Skin epidermis (tissue), 12 donors: ENCODE measurements around the gene LILRA6.
"Not testable (repeated sequence)": the region's sequence is repeated elsewhere in the genome, so short reads cannot be mapped to it uniquely, and the experiment has no call there.

Source experiments
- H3K27ac ChIP-seq, 21 experiments: fragments of 200-600 bp; sonication (generic) in 11 of 21; one replicate each; pipeline ENCODE4 v1.5.0; 2020; ENCODE audit warnings: mild to moderate bottlenecking in 3 of 21, inconsistent platforms in 2 of 21, moderate library complexity in 2 of 21
- H3K4me3 ChIP-seq, 7 experiments: fragments of 200-600 bp; sonication (generic) in 2 of 7; one replicate each; pipeline ENCODE4 v1.5.0; 2020; ENCODE audit warnings: inconsistent platforms in 2 of 7, mild to moderate bottlenecking in 2 of 7, moderate library complexity in 1 of 7

Gene LILRA6

DNA sequence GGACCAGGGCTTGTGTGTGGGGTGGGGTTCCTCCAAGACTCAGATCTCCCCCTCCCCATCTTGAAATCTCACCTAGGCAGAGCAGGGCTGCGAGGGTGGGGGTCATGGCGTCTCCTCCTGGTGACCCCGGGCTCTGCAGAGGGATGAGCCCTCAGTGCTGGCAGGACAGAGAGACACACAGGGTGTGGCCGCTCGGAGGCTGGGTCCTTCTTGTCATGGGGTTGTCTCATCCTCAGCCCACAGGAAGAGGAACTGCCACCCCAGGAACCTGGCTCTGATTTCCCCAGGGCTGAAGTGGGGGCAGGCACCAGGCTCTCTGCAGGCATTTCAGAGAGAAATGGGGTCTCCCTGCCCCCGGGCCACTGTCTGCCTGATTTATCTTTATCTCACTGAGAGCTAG, at the start of gene LILRA6:
Gene LILRA6 (minus strand): TSS at position 145 of the 400 bp plus-strand sequence.
- H3K4me3 ChIP-seq = not testable (repeated sequence)
- peak within 1 kb of the TSS in 1 of 21 experiments; percentile 73 for H3K27ac ChIP-seq

GRCh38 chr19:54289160-54289559, 46.6 kb upstream of the LILRA6 start:
- H3K4me3 ChIP-seq, H3K27ac ChIP-seq: not testable (repeated sequence)

DNA sequence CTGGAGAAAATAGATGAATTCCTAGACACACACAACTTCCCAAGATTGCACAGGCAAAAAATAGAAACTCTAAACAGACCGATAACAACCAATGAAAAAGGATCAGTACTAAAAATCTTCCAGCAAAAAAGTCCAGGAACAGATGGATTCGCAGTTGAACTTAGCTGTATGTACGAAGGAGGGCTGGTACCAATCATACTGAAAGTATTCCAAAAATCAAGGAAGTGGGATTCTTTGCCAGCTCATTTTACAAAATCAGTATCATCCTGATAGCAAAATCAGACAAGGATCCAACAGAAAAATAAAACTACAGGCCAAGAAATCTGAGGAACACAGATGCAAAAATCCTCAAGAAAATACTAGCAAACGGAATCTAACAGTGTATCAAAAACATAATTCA, 44.9 kb upstream of the LILRA6 start:
- no peak overlapping the region for H3K27ac ChIP-seq
- H3K4me3 ChIP-seq = no peak overlapping the region

GRCh38 chr19:54286283-54286682, 43.7 kb upstream of the LILRA6 start:
- not testable (repeated sequence) for H3K4me3 ChIP-seq, H3K27ac ChIP-seq

DNA sequence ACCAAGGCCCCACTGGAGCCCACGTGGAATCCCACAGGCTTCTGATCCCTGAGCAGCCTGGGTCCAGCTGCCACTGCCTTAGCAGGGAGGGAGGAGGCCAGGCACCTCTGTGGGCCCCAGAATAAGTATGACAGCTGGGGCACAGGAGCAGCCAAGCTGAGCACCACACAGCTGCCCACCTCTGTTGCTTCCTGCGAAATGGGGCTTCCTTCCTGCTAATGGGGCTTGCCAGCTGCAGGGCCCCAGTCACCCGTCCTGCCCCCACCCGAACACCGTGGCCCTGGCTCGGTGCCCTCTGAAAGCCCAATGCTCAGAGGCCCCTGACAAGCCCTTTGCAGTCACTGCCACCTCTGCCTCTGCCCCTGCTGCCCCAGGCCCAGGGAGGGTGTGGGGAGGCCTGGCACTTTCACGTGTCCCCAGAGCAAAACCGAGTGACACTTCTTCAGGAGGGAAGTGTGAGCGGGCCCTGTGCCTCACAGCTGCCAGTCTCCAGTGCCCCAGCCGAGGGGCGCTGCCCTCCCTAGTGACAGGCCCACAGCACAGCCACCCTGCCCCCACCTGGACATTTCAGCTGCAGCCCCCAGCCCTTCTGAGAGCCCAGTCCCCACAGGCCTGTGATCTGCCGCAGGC, 43.0 kb upstream of the LILRA6 start:
- not testable (repeated sequence) for H3K27ac ChIP-seq, H3K4me3 ChIP-seq

DNA sequence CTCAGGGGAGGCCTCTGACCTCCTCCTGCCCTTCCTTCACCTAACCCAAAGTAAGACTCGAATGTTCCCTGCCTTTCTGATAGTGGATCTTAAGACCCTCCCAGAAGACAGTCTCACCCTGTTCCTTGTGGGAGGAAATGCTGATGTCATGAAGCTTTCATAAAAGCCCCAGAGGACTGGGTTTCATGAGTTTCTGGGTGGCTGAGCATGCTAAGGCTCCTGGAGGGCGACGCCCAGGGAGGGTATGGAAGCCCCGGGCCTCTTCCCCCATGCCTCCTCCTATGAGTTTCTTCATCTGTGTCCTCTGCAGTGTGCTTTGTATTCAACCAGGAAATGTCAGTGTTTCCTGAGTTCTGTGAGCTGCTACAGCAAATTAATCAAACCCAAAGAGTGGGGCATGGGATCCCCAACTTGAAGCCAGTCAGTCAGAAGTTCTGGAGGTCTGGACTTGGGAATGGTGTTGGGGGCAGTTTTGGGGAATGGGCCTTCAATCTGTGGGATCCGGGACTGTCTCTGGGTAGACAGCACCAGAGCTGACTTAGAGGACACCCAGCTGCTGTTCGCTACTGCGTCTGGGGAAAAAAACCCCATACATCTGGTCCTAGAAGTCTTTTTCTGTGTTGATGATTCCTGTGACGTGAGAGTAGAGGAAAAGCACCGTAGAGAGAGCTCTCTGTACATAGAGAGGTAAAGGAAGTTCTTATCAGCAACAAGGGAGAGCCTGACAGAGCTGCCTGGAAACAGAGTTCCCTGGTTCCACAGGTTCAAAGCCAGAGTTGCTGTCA, 40.3 kb upstream of the LILRA6 start:
- peak overlapping the region in 1 of 21 experiments; percentile 55 for H3K27ac ChIP-seq
- no peak overlapping the region for H3K4me3 ChIP-seq

- H3K27ac ChIP-seq = not testable (repeated sequence)
Measured at GRCh38 chr19:54281729-54282075, 39.1 kb upstream of the LILRA6 start.

DNA sequence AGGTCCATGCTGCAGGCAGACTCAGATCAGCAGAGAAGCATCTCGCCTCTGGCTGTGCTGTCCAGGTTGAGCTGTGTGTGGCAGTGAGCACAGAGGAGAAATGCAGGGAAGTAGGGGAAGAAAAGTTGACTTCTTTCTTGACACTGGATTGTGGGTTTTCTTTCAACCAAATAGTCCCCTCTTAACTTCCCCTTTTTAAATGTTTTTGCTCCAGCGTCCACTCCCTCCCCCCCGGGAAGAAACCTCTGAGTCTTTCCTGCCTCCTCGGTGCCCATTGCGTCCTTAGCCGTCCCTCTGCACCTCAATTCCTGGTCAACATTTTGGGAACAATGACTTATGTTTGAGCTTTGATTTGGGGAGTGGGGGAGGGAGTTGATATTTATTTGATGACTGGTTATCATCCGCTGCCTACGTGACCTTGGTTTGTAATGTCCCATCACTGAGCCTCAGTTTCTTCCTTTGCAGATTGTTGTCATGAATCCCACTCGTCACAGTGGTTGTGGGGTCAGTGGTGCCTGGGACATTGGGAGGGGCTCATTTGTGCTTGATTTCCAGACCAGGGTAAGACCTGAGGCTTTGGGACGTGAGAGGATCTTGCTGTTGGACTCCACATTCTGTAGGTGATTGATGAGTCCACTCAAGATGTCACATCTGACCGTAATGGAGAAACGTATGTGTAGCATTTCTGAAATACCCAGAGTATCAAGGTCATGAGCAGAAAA, 38.6 kb upstream of the LILRA6 start, which contains the start of gene LILRB2:
Gene LILRB2 (minus strand): TSS at position 104 of the 722 bp plus-strand sequence. CDS start 614 bp downstream, outside the sequence.
- peak within 1 kb of the TSS in 14 of 21 experiments; percentile 1 to 82 (median 44) for H3K27ac ChIP-seq
- peak within 1 kb of the TSS in 3 of 7 experiments; percentile 6 to 16 (median 6) for H3K4me3 ChIP-seq

More at GRCh38 chr19:54281729-54282075, 39.1 kb upstream of the LILRA6 start:
- H3K4me3 ChIP-seq = not testable (repeated sequence)

DNA sequence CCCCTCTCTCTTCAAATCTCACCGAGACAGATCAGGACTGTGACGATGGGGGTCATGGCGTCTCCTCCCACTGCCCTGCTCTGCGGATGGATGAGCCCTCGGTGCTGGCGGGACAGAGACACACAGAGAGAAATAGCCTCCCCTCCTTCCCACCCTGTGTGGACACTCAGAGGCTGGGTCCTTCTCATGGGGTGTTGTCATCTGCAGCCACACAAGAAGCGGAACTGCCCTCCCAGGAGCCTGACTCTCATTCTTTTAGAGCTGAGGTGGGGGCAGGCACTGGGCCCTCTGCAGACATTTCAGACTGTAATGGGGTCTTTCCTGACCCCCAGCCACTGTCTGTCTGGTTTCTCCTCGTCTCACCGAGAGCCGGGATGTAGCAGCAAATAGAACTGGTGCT, 37.9 kb upstream of the LILRA6 start:
- Histone ChIP-seq H3K27ac (peak overlapping the region in 14 of 21 experiments; percentile 1 to 82 (median 44)), H3K4me3 (peak overlapping the region in 3 of 7 experiments; percentile 6 to 16 (median 6))

GRCh38 chr19:54280025-54280424, 37.4 kb upstream of the LILRA6 start:
- H3K27ac ChIP-seq = peak overlapping the region in 10 of 21 experiments; percentile 1 to 82 (median 52)
- H3K4me3 ChIP-seq = peak overlapping the region in 2 of 7 experiments; percentile 6 to 16

- Histone ChIP-seq H3K4me3 (peak overlapping the region in 1 of 7 experiments; percentile 16), H3K27ac (peak overlapping the region in 3 of 21 experiments; percentile 1 to 82 (median 53))
Measured at GRCh38 chr19:54279406-54279962, 36.9 kb upstream of the LILRA6 start.

DNA sequence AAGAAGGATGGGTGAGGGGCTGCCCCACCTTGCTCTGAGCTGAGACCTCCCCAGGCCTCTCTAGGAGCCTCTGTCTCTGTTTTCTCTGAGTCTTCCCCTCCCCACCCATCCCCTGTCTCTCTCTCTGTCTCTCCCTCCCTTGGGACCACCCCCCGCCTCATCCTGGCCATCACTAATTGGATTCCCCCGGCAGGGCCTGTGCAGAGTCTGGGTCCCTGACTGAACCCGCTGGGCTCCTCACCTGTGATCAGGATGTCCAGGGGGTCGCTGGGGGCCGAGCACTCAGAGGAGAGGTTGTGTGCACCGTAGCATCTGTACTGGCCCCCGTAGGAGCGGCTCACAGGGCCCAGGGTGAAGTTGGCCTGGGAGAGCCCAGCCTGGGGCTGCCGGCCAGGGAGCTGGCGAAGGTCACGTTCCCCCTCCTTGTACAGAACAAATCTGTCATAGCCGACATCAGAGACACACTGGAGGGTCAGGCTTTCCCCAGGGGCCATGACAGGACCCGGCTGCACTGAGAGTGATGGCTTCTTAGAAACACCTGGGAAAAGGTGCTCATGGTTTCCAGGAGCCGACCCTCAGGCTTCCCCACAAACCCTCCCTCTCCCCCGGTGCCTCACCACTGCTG, 36.1 kb upstream of the LILRA6 start:
- not testable (repeated sequence) for H3K27ac ChIP-seq, H3K4me3 ChIP-seq

DNA sequence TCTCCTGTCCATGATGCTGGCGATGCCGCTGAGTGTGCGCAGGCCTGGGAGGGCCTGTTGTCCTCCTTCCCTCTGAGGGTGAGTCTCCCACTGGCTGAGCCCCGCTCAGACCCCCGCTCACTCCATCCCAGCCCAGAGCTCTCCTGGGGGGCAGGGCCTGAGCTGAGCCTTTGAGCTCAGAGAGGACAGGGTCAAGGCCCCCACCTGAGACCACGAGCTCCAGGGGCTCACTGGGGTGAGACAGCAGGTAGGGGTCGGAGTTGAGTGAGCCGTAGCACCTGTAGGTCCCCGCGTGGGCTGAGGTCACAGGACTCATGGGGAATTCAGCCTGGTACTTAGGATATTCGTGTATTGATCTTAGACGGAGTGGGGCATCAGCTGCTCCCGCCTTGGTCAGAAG, 35.5 kb upstream of the LILRA6 start:
- H3K27ac ChIP-seq, H3K4me3 ChIP-seq: not testable (repeated sequence)

DNA sequence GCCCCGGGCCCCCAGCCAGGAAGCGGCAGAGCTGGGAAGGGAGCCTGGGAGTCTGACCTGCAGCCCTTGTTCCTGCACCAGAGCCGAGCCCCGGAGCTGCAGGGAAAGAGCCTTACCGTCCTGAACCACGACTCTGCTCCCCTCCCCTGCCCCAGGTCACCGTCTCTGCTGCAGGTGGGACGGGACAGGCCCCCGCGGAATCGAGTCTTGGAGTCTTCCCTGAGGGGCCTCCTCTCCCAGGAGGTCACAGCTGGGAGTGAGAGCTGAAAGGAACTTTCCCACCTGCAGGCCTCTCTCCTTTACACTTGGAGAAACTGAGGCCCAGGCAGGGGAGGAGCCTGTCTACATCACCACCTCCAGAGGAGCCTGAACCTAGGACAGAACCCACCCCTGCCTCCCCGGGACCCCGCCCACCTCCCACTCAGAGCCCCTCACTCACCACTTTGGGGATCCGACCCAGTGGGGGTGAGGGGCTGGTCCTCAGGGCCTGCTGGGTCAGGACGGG, 34.6 kb upstream of the LILRA6 start:
- not testable (repeated sequence) for H3K27ac ChIP-seq

GRCh38 chr19:54275951-54276350, 33.4 kb upstream of the LILRA6 start:
- no peak overlapping the region for H3K4me3 ChIP-seq
- no peak overlapping the region for H3K27ac ChIP-seq

More for the DNA sequence above, 34.6 kb upstream of the LILRA6 start:
- not testable (repeated sequence) for H3K4me3 ChIP-seq

GRCh38 chr19:54274516-54274915, 31.9 kb upstream of the LILRA6 start:
- H3K4me3 ChIP-seq, H3K27ac ChIP-seq: not testable (repeated sequence)

DNA sequence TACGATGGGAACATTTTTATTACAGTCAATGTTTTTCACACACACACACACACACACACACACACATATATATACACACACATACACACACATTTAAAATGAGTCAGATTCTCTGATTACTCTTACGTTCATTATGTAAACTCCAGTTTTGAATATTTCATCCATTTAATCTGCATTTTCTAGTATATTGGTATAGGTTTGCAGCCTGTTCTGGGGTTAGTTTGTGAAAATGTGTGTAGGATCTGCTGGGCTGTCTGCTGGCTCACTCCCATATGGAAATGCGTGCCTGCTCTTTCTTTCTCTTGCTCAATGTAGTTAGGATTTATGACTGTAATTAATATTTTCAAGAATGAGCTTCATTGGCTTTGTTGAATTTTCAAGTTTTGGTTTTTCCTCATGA, 31.2 kb upstream of the LILRA6 start:
- Histone ChIP-seq H3K4me3 (no peak overlapping the region), H3K27ac (no peak overlapping the region)

DNA sequence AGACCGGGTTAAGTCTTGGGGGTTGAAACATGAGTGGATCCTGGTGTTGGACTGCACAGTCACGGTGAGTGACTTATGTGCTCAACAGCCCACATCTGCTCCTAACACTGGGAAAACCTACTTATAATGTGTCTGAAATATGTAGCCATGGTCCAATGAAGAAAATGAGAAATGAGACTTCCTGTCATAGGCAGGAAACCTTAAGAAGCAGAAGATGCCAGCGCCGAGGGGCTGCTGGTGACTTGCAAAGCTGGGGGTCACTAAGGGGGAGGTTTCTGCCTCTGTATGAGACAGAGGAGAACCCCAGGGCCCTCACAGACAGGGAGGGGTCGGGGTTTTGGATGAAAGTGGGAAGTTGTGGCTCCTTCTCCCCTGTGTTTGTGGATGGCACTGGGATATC, 29.6 kb upstream of the LILRA6 start:
- H3K27ac ChIP-seq = peak overlapping the region in 1 of 21 experiments; percentile 10
- H3K4me3 ChIP-seq = not testable (repeated sequence)

DNA sequence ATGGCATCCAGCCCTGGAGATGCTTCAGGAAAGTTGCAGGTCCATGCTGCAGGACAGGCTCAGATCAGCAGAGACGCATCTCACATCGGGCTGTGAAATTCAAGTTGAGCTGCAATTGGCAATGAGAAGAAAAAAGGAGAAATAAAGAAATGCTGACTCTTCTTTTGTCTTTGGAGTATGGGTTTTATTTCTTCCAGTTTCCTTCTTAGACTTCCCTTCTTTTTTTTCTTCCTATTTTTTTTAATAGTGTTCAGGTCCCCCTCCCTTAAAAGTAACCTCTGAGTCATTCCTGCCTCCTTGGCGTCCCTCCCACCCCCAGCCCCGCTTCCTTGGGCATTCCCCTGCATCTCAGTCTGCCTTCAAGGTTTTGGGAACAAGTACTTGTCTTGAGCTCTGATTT, 29.0 kb upstream of the LILRA6 start:
- H3K4me3 ChIP-seq = not testable (repeated sequence)
- peak overlapping the region in 1 of 21 experiments; percentile 10 for H3K27ac ChIP-seq
